Measurements from ENCODE around the gene R3HDM1.

- no peak for TF ChIP-seq CTCF (IDR thresholded peaks at IDR 0.05)
- no peak for TF ChIP-seq POLR2A (IDR thresholded peaks at IDR 0.05)
These were observed 54.3 kb downstream of the R3HDM1 start for GRCh38 chr2:135585586-135585985.
